ENCODE data around the gene NMNAT3. TPM values are rescaled to one million over a fixed set of nuclear protein-coding genes. Genes with fewer than 3 reads are reported as not detected.

Gene NMNAT3
- total RNA-seq, 1 experiment from 2014 or later, result 1.3 TPM

DNA sequence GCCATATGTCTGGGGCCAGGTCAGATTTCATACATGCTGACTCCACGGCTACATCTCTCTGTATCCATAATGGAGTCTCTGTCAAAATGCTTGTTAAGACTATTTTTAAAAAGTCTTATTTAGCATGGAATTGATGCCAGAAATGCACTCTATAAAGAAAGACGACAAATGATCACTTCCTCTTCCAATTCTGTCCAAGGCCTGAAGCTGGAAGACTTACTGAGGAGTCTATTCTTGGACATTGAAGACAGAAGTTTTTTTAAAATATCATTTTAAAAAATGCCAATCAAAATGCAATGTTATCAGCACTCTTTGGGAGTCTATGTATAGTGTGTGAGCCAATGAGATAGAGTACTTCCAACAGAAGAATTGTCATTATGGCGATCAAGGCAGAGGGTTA is 27.9 kb upstream of the NMNAT3 start:
- no peak overlapping the region for H4K91ac ChIP-seq (ENCODE audit: insufficient read length, low read depth, low read length)
- Mint-ChIP-seq H3K9me3 (no peaks in the 10 kb centered on the region), H3K4me1 (peaks cover 5 to 6% of the 10 kb centered on the region in 2 experiments; a peak in 2 of 4 replicates), H3K27me3 (ENCODE audit: low read depth) (peaks cover 19% of the 10 kb centered on the region), H3K36me3 (ENCODE audit: insufficient read depth in 1 of 3, low read depth in 3 of 3) (no peaks in the 10 kb centered on the region), H3K4me3 (no peak overlapping the region), H3K27ac (no peak overlapping the region)
- no peak overlapping the region for H3K56ac ChIP-seq (ENCODE audit: insufficient read length, low read depth, low read length)
- no peak overlapping the region for H2AK5ac ChIP-seq (ENCODE audit: insufficient read length, low read length)
- no peak overlapping the region for H2BK20ac ChIP-seq (ENCODE audit: low read depth, low read length, poor library complexity, severe bottlenecking)
- no peak overlapping the region for H3K27ac ChIP-seq (ENCODE audit: insufficient read length, low read depth, low read length)
- no peak overlapping the region for H4K8ac ChIP-seq (replicated peaks; ENCODE audit: insufficient read length, low read depth, low read length)
- H3K79me1 ChIP-seq (ENCODE audit: insufficient read depth, low read depth, low read length, poor library complexity, severe bottlenecking), result no peaks in the 10 kb centered on the region
- no peak overlapping the region for H2BK120ac ChIP-seq (ENCODE audit: low read depth, low read length, poor library complexity, severe bottlenecking)
- H2BK5ac ChIP-seq (ENCODE audit: insufficient read length, low read length), result no peak overlapping the region
- H2BK12ac ChIP-seq (ENCODE audit: insufficient read length, low read depth, low read length), result no peak overlapping the region
- no peaks in the 10 kb centered on the region for H4K20me1 ChIP-seq (ENCODE audit: control insufficient read depth, insufficient read depth, insufficient read length)
- H3K23me2 ChIP-seq (ENCODE audit: insufficient read length, low read depth, low read length, poor library complexity, severe bottlenecking), result no peaks in the 10 kb centered on the region
- DNase-seq, result no peak
- TF ChIP-seq, protein P1, sequence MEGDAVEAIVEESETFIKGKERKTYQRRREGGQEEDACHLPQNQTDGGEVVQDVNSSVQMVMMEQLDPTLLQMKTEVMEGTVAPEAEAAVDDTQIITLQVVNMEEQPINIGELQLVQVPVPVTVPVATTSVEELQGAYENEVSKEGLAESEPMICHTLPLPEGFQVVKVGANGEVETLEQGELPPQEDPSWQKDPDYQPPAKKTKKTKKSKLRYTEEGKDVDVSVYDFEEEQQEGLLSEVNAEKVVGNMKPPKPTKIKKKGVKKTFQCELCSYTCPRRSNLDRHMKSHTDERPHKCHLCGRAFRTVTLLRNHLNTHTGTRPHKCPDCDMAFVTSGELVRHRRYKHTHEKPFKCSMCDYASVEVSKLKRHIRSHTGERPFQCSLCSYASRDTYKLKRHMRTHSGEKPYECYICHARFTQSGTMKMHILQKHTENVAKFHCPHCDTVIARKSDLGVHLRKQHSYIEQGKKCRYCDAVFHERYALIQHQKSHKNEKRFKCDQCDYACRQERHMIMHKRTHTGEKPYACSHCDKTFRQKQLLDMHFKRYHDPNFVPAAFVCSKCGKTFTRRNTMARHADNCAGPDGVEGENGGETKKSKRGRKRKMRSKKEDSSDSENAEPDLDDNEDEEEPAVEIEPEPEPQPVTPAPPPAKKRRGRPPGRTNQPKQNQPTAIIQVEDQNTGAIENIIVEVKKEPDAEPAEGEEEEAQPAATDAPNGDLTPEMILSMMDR (conservative IDR thresholded peaks at IDR 0.05), result no peak
- H3K9ac ChIP-seq (ENCODE audit: extremely low read depth, insufficient read length, low read length), result no peak overlapping the region
- H4K5ac ChIP-seq (ENCODE audit: insufficient read length, low read depth, low read length), result no peak overlapping the region
- WGBS (ENCODE audit: extremely low coverage, insufficient read length, low lambda C conversion rate), result no CpG with 5 or more reads among the region's 3 CpGs
- no peaks in the 10 kb centered on the region for H3K27me3 ChIP-seq (ENCODE audit: insufficient read depth, low read length)
- no peak overlapping the region for H3K18ac ChIP-seq (ENCODE audit: insufficient read length, low read depth, low read length)
- H3K4me2 ChIP-seq (ENCODE audit: insufficient read depth, insufficient read length, low read length), result no peak overlapping the region
- H3K4me1 ChIP-seq (ENCODE audit: insufficient read depth, low read length), result no peaks in the 10 kb centered on the region
- H2BK15ac ChIP-seq (ENCODE audit: low read depth, low read length), result no peak overlapping the region
- no peak overlapping the region for H3K23ac ChIP-seq (ENCODE audit: insufficient read length, low read depth, low read length)
- H3K9me3 ChIP-seq (ENCODE audit: control insufficient read depth, low read depth, low read length), result no peaks in the 10 kb centered on the region
- no peak overlapping the region for H2AFZ ChIP-seq (ENCODE audit: low read length)
- H3K79me2 ChIP-seq (ENCODE audit: insufficient read depth, low read length), result no peaks in the 10 kb centered on the region
- no peak overlapping the region for H3K14ac ChIP-seq (ENCODE audit: insufficient read depth, low read length)
- no peak overlapping the region for H3T11ph ChIP-seq (ENCODE audit: low read length)
- H3K4ac ChIP-seq (ENCODE audit: low read depth, low read length), result no peak overlapping the region
